Panc1 (cell line): Measurements from ENCODE around the gene VIM. TPM values are rescaled to one million over a fixed set of nuclear protein-coding genes. Genes with fewer than 3 reads are reported as not detected.

Experiments used
- ATAC-seq: fragments of 200-7000 bp; cut with Tn5 transposase; 2 replicates; pipeline ENCODE4 v1.9.1; 2020; ENCODE audit warnings: mild to moderate bottlenecking, moderate library complexity
- BruUV-seq: library from RNA; stranded (reverse); fragments of 400-500 nt; replicated peaks from 2 replicates; lab custom pipeline; 2021; lab: Mats Ljungman, UMichigan
- CTCF ChIA-PET: fragments of 300-600 bp; sonication (Branson Sonifier 250); formaldehyde crosslinking; loops from one replicate; lab custom pipeline; 2022; ENCODE audit warnings: antibody characterized with exemption; lab: Charles Lee
- POLR2A ChIA-PET: fragments of 300-600 bp; sonication (Branson Sonifier 250); formaldehyde crosslinking; loops from one replicate; lab custom pipeline; 2022; ENCODE audit warnings: antibody characterized with exemption; lab: Charles Lee
- DNase-seq: peaks from one replicate; pipeline ENCODE4 v3.0.0-alpha.2; 2010; ENCODE audit warnings: low read depth, low spot score
- H3K27ac ChIP-seq: 2 replicates; pipeline ENCODE4 v1.5.1; 2011; ENCODE audit warnings: mild to moderate bottlenecking, low read length, inconsistent platforms
- H3K27me3 ChIP-seq: fragments of 200-500 bp; sonication (Bioruptor generic); 2 replicates; pipeline ENCODE4 v1.6.0; 2014; ENCODE audit warnings: low read length, inconsistent platforms; ENCODE audit not compliant: control insufficient read depth, insufficient read depth
- H3K36me3 ChIP-seq: fragments of 200-500 bp; sonication (Bioruptor generic); 2 replicates; pipeline ENCODE4 v1.5.1; 2014; ENCODE audit warnings: inconsistent platforms, mild to moderate bottlenecking, low read length, moderate library complexity; ENCODE audit not compliant: control insufficient read depth, insufficient read depth
- H3K4me1 ChIP-seq: 2 replicates; pipeline ENCODE4 v1.5.1; 2011; ENCODE audit warnings: inconsistent platforms, mild to moderate bottlenecking, low read length, moderate library complexity; ENCODE audit not compliant: control insufficient read depth, insufficient read depth
- H3K4me3 ChIP-seq, 2 experiments: 2 replicates each; pipeline ENCODE4 v1.5.1; 2011 to 2012; ENCODE audit warnings: low read depth in 2 of 2, low read length in 2 of 2, mild to moderate bottlenecking in 2 of 2, inconsistent platforms in 1 of 2, moderate library complexity in 1 of 2
- H3K9me3 ChIP-seq: fragments of 200-500 bp; sonication (Bioruptor generic); 2 replicates; pipeline ENCODE4 v1.5.1; 2014; ENCODE audit warnings: low read depth, mild to moderate bottlenecking, inconsistent platforms, low read length, moderate library complexity; ENCODE audit not compliant: control insufficient read depth, insufficient read depth
- CTCF ChIP-seq: fragments of 450-650 bp; IDR thresholded peaks from 2 replicates; pipeline ENCODE4 v1.5.1; 2017; ENCODE audit warnings: mild to moderate bottlenecking
- POLR2AphosphoS5 ChIP-seq: IDR thresholded peaks from 2 replicates; pipeline ENCODE4 v1.6.1; 2012; ENCODE audit warnings: mild to moderate bottlenecking, low read depth, low read length, moderate library complexity
- REST ChIP-seq, 2 experiments: IDR thresholded peaks; 2 replicates each; pipeline ENCODE4 v1.6.1; 2011 to 2012; ENCODE audit warnings: low read depth in 2 of 2, control low read depth in 1 of 2, low read length in 1 of 2, mild to moderate bottlenecking in 1 of 2, moderate library complexity in 1 of 2; ENCODE audit not compliant: insufficient read depth in 1 of 2
- SIN3A ChIP-seq: IDR thresholded peaks from 2 replicates; pipeline ENCODE4 v1.6.1; 2012; ENCODE audit warnings: low read depth, mild to moderate bottlenecking, low read length, moderate library complexity, borderline replicate concordance; ENCODE audit not compliant: insufficient read depth
- TCF7L2 ChIP-seq: IDR thresholded peaks from 2 replicates; pipeline ENCODE4 v1.6.1; 2011; ENCODE audit warnings: mild to moderate bottlenecking, low read depth, low read length, inconsistent platforms
- in situ Hi-C: cut with HindIII; loops from 2 replicates; pipeline ENCODE4 v1.10.0; 2016; ENCODE audit warnings: low sequenced_read_pairs, low pct_unique_long_range_greater_than_20kb
- intact Hi-C: fragments of 100-400 bp; cut with micrococcal nuclease; formaldehyde crosslinking; loops from one replicate; pipeline ENCODE4 v1.10.0; 2022; ENCODE audit not compliant: unreplicated experiment
- total RNA-seq: library from RNA; stranded (reverse); gene quantifications from one replicate; pipeline ENCODE4 v1.2.1, GENCODE V29; 2021; ENCODE audit not compliant: unreplicated experiment

VIM gene
- total RNA-seq, 1 experiment from 2014 or later, result 3,436 TPM

GRCh38 chr10:17181110-17181509 lies 46.9 kb upstream of the VIM start:
- TF ChIP-seq POLR2AphosphoS5, result no peak
- TF ChIP-seq SIN3A, result no peak
- TF ChIP-seq CTCF, result no peak
- no peak for TF ChIP-seq REST (IDR thresholded peaks at IDR 0.05; ENCODE audit: insufficient read depth in 1 of 2, low read depth in 2 of 2, low read length in 1 of 2)
- TF ChIP-seq TCF7L2, result no peak
- DNase-seq (no peak), ATAC-seq (peak; percentile 56)
- no TSS peak for BruUV-seq
- ChIA-PET POLR2A (interaction anchor here (0.7 kb wide), 1 partner anchor 32 kb away, joined by 3 read pairs; no protein-coding TSS in a partner anchor), CTCF (no interaction called here)
- in situ Hi-C loops (no loop called here), intact Hi-C loops (no loop called here)
- Histone ChIP-seq H3K27ac (peak overlapping the region; percentile 80), H3K4me3 (no peak overlapping the region), H3K36me3 (no peaks in the 10 kb centered on the region), H3K4me1 (peaks cover 23% of the 10 kb centered on the region), H3K27me3 (no peaks in the 10 kb centered on the region), H3K9me3 (no peaks in the 10 kb centered on the region)

GRCh38 chr10:17181751-17182150 lies 46.3 kb upstream of the VIM start:
- Histone ChIP-seq H3K4me3 (no peak overlapping the region), H3K4me1 (peaks cover 16% of the 10 kb centered on the region), H3K36me3 (no peaks in the 10 kb centered on the region), H3K27ac (peak overlapping the region; percentile 80; the same call in 1 of the 2 replicates), H3K27me3 (no peaks in the 10 kb centered on the region), H3K9me3 (no peaks in the 10 kb centered on the region)
- intact Hi-C loops (no loop called here), in situ Hi-C loops (no loop called here)
- ChIA-PET POLR2A (interaction anchor here (0.7 kb wide), 1 partner anchor 31 kb away, joined by 3 read pairs; no protein-coding TSS in a partner anchor), CTCF (no interaction called here)
- BruUV-seq, result no TSS peak
- DNase-seq, result no peak
- ATAC-seq, result no peak
- TF ChIP-seq CTCF (no peak), REST (IDR thresholded peaks at IDR 0.05; ENCODE audit: insufficient read depth in 1 of 2, low read depth in 2 of 2, low read length in 1 of 2) (no peak), TCF7L2 (no peak), POLR2AphosphoS5 (no peak), SIN3A (no peak)
